ENCODE results near the gene RALGAPA1. TPM values are rescaled to one million over a fixed set of nuclear protein-coding genes. Genes with fewer than 3 reads are reported as not detected.

Gene RALGAPA1
- total and polyA plus RNA-seq, 2 of the 13 experiments (the other 11 are each of a cell fraction or from before 2014, with no cell fraction given): 65.0 to 89.2 TPM

DNA sequence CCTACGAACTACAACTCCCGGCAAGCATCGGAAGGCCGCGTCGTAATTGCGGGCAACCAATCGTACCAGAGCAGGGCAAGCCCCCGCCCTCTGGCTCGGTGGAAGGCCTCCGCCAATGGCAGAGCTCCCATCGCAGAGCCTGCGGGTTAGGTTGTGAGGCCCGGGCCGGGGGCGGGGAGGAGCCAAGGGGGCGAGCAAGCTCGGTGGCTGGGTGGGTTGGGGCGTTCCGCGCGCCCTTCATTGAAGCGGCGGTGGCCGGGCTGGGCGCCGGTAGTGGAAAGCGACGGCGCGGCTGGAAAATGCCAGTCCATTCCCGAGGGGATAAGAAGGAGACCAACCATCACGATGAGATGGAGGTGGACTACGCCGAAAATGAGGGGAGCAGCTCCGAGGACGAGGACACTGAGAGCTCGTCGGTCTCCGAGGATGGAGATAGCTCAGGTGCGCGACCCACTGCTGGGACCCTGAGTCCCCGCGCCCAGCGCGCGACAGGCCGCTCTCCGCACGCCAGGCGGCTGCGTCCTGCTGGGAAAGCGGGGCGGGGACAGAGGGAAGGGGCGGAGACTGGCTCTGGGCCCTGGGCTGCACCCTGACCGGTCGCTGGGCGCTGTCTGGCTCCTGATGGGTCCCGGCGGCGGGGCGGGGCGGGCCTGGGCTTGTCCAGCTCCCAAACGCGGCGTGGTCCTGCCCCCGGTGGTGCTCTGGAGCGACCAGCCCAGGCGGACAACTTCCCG, 17.3 kb upstream of the RALGAPA1 start, which contains the start of gene BRMS1L (continued):
- TF ChIP-seq POLR2AphosphoS2 (IDR thresholded peaks at IDR 0.05; ENCODE audit: low read depth, low read length): peak; percentile 71; the same call in 1 of the 2 replicates
- TF ChIP-seq, protein P1, sequence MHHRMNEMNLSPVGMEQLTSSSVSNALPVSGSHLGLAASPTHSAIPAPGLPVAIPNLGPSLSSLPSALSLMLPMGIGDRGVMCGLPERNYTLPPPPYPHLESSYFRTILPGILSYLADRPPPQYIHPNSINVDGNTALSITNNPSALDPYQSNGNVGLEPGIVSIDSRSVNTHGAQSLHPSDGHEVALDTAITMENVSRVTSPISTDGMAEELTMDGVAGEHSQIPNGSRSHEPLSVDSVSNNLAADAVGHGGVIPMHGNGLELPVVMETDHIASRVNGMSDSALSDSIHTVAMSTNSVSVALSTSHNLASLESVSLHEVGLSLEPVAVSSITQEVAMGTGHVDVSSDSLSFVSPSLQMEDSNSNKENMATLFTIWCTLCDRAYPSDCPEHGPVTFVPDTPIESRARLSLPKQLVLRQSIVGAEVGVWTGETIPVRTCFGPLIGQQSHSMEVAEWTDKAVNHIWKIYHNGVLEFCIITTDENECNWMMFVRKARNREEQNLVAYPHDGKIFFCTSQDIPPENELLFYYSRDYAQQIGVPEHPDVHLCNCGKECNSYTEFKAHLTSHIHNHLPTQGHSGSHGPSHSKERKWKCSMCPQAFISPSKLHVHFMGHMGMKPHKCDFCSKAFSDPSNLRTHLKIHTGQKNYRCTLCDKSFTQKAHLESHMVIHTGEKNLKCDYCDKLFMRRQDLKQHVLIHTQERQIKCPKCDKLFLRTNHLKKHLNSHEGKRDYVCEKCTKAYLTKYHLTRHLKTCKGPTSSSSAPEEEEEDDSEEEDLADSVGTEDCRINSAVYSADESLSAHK (CRISPR knock-in tag; IDR thresholded peaks at IDR 0.05; ENCODE audit: borderline replicate concordance): no peak; the same call in 1 of the 2 replicates
- no peak for TF ChIP-seq NR2F2 (IDR thresholded peaks at IDR 0.05; ENCODE audit: borderline replicate concordance, low read depth)
- TF ChIP-seq TBX2 (CRISPR knock-in tag; IDR thresholded peaks at IDR 0.05; ENCODE audit: borderline replicate concordance): peak; percentile 98
- peak; percentile 98; the same call in 1 of the 2 replicates for TF ChIP-seq ZNF180 (CRISPR knock-in tag; IDR thresholded peaks at IDR 0.05; ENCODE audit: borderline replicate concordance, low read depth)
- TF ChIP-seq, protein P2, sequence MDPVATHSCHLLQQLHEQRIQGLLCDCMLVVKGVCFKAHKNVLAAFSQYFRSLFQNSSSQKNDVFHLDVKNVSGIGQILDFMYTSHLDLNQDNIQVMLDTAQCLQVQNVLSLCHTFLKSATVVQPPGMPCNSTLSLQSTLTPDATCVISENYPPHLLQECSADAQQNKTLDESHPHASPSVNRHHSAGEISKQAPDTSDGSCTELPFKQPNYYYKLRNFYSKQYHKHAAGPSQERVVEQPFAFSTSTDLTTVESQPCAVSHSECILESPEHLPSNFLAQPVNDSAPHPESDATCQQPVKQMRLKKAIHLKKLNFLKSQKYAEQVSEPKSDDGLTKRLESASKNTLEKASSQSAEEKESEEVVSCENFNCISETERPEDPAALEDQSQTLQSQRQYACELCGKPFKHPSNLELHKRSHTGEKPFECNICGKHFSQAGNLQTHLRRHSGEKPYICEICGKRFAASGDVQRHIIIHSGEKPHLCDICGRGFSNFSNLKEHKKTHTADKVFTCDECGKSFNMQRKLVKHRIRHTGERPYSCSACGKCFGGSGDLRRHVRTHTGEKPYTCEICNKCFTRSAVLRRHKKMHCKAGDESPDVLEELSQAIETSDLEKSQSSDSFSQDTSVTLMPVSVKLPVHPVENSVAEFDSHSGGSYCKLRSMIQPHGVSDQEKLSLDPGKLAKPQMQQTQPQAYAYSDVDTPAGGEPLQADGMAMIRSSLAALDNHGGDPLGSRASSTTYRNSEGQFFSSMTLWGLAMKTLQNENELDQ (CRISPR knock-in tag; IDR thresholded peaks at IDR 0.05; ENCODE audit: borderline replicate concordance): peak; percentile 93; the same call in 1 of the 2 replicates
- no peak; the same call in none of the 2 replicates for TF ChIP-seq ZNF44 (CRISPR knock-in tag; IDR thresholded peaks at IDR 0.05)
- TF ChIP-seq GLI4 (CRISPR knock-in tag; IDR thresholded peaks at IDR 0.05; ENCODE audit: borderline replicate concordance): peak; percentile 93; the same call in 1 of the 2 replicates
- no peak; the same call in 1 of the 2 replicates for TF ChIP-seq KLF11 (CRISPR knock-in tag; IDR thresholded peaks at IDR 0.05)
- TF ChIP-seq, protein P3, sequence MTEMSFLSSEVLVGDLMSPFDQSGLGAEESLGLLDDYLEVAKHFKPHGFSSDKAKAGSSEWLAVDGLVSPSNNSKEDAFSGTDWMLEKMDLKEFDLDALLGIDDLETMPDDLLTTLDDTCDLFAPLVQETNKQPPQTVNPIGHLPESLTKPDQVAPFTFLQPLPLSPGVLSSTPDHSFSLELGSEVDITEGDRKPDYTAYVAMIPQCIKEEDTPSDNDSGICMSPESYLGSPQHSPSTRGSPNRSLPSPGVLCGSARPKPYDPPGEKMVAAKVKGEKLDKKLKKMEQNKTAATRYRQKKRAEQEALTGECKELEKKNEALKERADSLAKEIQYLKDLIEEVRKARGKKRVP (CRISPR knock-in tag; IDR thresholded peaks at IDR 0.05): peak in 1 of 2 experiments; percentile 72; a peak in 2 of 4 replicates
- TF ChIP-seq, protein P4, sequence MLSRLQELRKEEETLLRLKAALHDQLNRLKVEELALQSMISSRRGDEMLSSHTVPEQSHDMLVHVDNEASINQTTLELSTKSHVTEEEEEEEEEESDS (CRISPR knock-in tag; IDR thresholded peaks at IDR 0.05; ENCODE audit: borderline replicate concordance): peak; percentile 91
- TF ChIP-seq ZBTB1 (CRISPR knock-in tag; IDR thresholded peaks at IDR 0.05; ENCODE audit: borderline replicate concordance): no peak; the same call in 1 of the 2 replicates
- TF ChIP-seq ZNF761 (CRISPR knock-in tag; conservative IDR thresholded peaks at IDR 0.05): peak; percentile 99
- TF ChIP-seq NR2F1 (CRISPR knock-in tag; IDR thresholded peaks at IDR 0.05): peak in 1 of 2 experiments; percentile 39; a peak in 1 of 4 replicates
- TF ChIP-seq SUZ12 (IDR thresholded peaks at IDR 0.05; ENCODE audit: low read depth, low read length): peak; percentile 98
- peak; percentile 94 for TF ChIP-seq RBM22 (optimal IDR thresholded peaks at IDR 0.05; ENCODE audit: low read length)
- TF ChIP-seq STAG1 (CRISPR knock-in tag; IDR thresholded peaks at IDR 0.05): peak; percentile 19; the same call in 1 of the 2 replicates
- no peak for TF ChIP-seq NPAS2 (CRISPR knock-in tag; IDR thresholded peaks at IDR 0.05; ENCODE audit: borderline replicate concordance)
- TF ChIP-seq, protein P5, sequence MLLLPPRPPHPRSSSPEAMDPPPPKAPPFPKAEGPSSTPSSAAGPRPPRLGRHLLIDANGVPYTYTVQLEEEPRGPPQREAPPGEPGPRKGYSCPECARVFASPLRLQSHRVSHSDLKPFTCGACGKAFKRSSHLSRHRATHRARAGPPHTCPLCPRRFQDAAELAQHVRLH (CRISPR knock-in tag; IDR thresholded peaks at IDR 0.05; ENCODE audit: borderline replicate concordance, low read depth): peak; percentile 100
- TF ChIP-seq FOSL2 (CRISPR knock-in tag; IDR thresholded peaks at IDR 0.05): peak; percentile 68
- peak; percentile 90 for TF ChIP-seq TMF1 (CRISPR knock-in tag; IDR thresholded peaks at IDR 0.05; ENCODE audit: low read depth)
- peak; percentile 66 for TF ChIP-seq TGIF2 (CRISPR knock-in tag; IDR thresholded peaks at IDR 0.05)
- TF ChIP-seq NFATC3 (CRISPR knock-in tag; IDR thresholded peaks at IDR 0.05): peak; percentile 61; the same call in 1 of the 2 replicates
- peak; percentile 77 for TF ChIP-seq SIX4 (CRISPR knock-in tag; IDR thresholded peaks at IDR 0.05)
